ENCODE results near the gene CISD2.

- TF ChIP-seq CTCF (IDR thresholded peaks at IDR 0.05; ENCODE audit: borderline replicate concordance, extremely low read depth, low read length, poor library complexity, severe bottlenecking) = no peak
- no peak for TF ChIP-seq EZH2 (IDR thresholded peaks at IDR 0.05; ENCODE audit: borderline replicate concordance, low read depth, low read length, severe bottlenecking)
Measured at GRCh38 chr4:102881343-102881742, 12.6 kb downstream of the CISD2 start.
